Bronchial epithelial cell (primary cell): Measurements from ENCODE around the gene NLN. TPM values are rescaled to one million over a fixed set of nuclear protein-coding genes. Genes with fewer than 3 reads are reported as not detected.
A peak's percentile ranks its signal among the peaks of the same experiment; 100 is the strongest.

Experiments used
- DNase-seq: peaks from one replicate; pipeline ENCODE4 v3.0.0-alpha.2; 2010; ENCODE audit warnings: low read depth
- FAIRE-seq: peaks from 2 replicates; lab custom pipeline; 2011; peaks lifted over from hg19 to GRCh38; lab: Jason Lieb, UNC
- H3K27me3 ChIP-seq: 2 replicates; pipeline ENCODE4 v1.5.1; 2011; ENCODE audit warnings: low read length; ENCODE audit not compliant: control insufficient read depth, insufficient read depth
- H3K36me3 ChIP-seq: 2 replicates; pipeline ENCODE4 v1.5.1; 2011; ENCODE audit warnings: low read length; ENCODE audit not compliant: control insufficient read depth, insufficient read depth
- H3K4me3 ChIP-seq: 2 replicates; pipeline ENCODE4 v1.5.1; 2011; ENCODE audit warnings: mild to moderate bottlenecking, low read depth, low read length, control low read depth
- total RNA-seq: library from RNA; depleted of rRNA; stranded (reverse); fragments of >200 nt; gene quantifications from 2 replicates; pipeline ENCODE4 v1.2.1, GENCODE V29; 2014
- TF ChIP-seq, protein P1 (sequence below): IDR thresholded peaks from 2 replicates; pipeline ENCODE4 v1.5.1; 2011; ENCODE audit warnings: mild to moderate bottlenecking, moderate library complexity, low read length, control low read depth, inconsistent platforms; ENCODE audit not compliant: insufficient read depth, severe bottlenecking

Gene NLN
- total RNA-seq, 1 donor from 2014 or later, result 40.3 TPM

DNA sequence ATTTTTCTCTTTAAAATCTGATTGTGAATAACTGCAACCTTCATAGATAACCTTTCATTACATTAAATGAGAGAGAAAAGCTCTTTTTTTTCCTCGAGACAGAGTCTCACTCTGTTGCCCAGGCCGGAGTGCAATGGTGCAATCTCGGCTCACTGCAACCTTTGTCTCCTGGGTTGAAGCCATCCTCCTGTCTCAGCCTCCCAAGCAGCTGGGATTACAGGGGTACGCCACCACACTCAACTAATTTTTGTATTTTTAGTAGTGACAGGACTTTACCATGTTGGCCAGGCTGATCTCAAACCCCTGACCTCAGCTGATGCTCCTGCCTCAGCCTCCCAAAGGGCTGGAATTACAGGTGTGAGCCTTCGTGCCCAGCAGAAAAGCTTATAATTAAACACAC, 134.5 kb downstream of the NLN start:
- H3K4me3 ChIP-seq, result no peak overlapping the region
- H3K36me3 ChIP-seq, result no peaks in the 10 kb centered on the region
- TF ChIP-seq, protein P1, sequence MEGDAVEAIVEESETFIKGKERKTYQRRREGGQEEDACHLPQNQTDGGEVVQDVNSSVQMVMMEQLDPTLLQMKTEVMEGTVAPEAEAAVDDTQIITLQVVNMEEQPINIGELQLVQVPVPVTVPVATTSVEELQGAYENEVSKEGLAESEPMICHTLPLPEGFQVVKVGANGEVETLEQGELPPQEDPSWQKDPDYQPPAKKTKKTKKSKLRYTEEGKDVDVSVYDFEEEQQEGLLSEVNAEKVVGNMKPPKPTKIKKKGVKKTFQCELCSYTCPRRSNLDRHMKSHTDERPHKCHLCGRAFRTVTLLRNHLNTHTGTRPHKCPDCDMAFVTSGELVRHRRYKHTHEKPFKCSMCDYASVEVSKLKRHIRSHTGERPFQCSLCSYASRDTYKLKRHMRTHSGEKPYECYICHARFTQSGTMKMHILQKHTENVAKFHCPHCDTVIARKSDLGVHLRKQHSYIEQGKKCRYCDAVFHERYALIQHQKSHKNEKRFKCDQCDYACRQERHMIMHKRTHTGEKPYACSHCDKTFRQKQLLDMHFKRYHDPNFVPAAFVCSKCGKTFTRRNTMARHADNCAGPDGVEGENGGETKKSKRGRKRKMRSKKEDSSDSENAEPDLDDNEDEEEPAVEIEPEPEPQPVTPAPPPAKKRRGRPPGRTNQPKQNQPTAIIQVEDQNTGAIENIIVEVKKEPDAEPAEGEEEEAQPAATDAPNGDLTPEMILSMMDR, result no peak
- DNase-seq (no peak), FAIRE-seq (no peak)
- H3K27me3 ChIP-seq, result no peaks in the 10 kb centered on the region

- Histone ChIP-seq H3K36me3 (no peaks in the 10 kb centered on the region), H3K27me3 (no peaks in the 10 kb centered on the region), H3K4me3 (no peak overlapping the region)
- peak; percentile 67 for DNase-seq
- no peak for FAIRE-seq
- TF ChIP-seq, protein P1, result no peak
These were observed 136.3 kb downstream of the NLN start for GRCh38 chr5:65858316-65858715.

DNA sequence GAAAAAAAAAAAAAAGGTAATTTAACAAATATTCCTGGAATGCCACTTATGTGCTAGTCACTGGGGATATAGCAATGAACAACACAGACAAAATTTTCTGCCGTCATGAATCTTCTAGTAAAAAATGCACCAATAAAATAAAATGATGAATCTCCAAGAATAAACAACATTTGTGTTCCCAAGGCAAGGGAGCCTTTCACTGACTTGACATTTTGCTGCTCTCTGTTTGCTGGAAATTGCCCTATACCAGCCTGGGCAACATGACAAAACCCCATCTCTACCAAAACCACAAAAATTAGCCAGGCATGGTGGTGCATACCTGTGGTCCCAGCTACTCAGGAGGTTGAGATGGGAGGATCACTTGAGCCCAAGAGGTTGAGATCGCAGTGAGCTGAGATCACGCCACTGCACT, 139.8 kb downstream of the NLN start:
- TF ChIP-seq, protein P1, result no peak
- DNase-seq, result peak; percentile 71

DNA sequence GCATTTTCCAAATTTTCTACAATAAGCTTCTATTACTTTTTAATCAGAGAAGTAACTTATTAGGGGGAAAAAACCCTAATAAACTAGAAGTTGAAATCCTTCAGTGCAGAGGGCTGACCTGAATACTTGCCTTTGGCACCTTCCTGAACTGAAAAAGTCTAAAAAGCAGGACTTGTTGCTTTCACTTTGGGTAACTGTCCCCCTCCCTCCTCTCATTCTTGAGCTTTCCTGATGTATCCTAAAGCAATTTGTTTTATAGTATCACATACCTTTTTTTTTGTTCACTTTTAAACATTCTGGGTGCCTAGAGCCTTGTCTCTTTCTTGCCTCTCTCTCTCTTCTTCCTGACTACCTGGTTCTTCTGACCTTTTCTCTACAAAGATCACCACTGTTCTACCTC, 140.4 kb downstream of the NLN start:
- no peak overlapping the region for H3K4me3 ChIP-seq
- DNase-seq (no peak), FAIRE-seq (no peak)

More for the DNA sequence above, 139.8 kb downstream of the NLN start:
- no peak for FAIRE-seq
- Histone ChIP-seq H3K36me3 (no peaks in the 10 kb centered on the region), H3K27me3 (no peaks in the 10 kb centered on the region), H3K4me3 (no peak overlapping the region)

DNA sequence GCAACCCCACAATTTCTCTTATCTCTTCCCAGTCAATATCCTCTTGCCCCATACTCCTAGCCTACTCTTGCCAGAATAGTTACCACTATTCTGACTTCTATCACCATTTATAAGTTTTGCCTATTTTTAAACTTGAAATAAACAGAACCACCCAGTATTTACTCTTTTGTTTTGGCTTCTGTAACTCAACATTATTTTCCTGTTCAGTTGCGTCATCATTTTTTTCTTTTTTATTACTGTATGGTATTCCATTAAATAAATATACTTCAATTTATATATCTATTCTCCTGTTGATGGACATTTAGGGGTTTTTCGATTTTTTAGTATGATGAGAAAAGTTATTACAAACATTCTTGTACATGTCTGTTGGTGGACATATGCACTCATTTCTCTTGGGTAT, 141.7 kb downstream of the NLN start:
- Histone ChIP-seq H3K36me3 (no peaks in the 10 kb centered on the region), H3K27me3 (no peaks in the 10 kb centered on the region), H3K4me3 (no peak overlapping the region)
- no peak for FAIRE-seq
- DNase-seq, result no peak
- TF ChIP-seq, protein P1, result no peak

More for the DNA sequence above, 140.4 kb downstream of the NLN start:
- Histone ChIP-seq H3K36me3 (no peaks in the 10 kb centered on the region), H3K27me3 (no peaks in the 10 kb centered on the region)
- TF ChIP-seq, protein P1, result no peak

DNA sequence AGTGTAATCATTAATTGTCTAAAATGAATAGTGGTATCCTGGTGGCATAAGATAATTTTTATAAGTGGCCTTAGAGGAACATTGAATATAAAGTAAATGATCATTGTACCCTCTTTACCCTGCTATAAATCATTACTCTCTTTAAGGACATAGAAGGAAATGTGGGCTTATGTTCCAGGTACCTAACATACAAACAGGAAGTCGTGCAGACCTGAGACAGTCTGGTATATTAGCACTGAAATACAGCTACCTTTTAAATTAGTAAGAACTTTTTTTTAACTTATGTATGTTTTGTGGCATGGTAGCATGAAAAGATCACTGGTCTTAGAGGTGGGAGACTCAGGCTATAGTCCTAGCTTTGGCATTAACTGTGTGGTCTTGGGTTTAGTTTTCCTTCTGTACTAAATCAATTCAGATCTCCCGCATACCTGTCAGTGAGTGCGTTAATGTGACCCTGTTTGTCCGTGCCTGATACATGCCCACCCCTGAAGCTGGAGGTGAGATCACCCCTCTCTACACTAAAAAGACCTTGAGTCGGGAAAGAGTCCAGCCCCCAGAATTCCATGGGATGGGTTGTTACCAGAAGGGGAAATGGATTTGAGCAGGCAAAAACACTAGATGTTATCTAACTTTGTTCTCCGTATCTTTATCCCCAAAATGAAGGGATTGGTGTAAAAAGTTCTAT, 145.0 kb downstream of the NLN start:
- DNase-seq (no peak), FAIRE-seq (no peak)
- Histone ChIP-seq H3K27me3 (no peaks in the 10 kb centered on the region), H3K36me3 (no peaks in the 10 kb centered on the region), H3K4me3 (no peak overlapping the region)
- TF ChIP-seq, protein P1, result no peak
